Inflammatory macrophage (primary cell): ENCODE results near the gene CEP41.
A peak's percentile ranks its signal among the peaks of the same experiment; 100 is the strongest.
"Not testable (repeated sequence)": the region's sequence is repeated elsewhere in the genome, so short reads cannot be mapped to it uniquely, and the experiment has no call there.

ENCODE experiments used
- DNase-seq, 2 donors: peaks; one replicate each; pipeline ENCODE4 v3.0.0-alpha.2; 2020 to 2022

Gene CEP41

DNA sequence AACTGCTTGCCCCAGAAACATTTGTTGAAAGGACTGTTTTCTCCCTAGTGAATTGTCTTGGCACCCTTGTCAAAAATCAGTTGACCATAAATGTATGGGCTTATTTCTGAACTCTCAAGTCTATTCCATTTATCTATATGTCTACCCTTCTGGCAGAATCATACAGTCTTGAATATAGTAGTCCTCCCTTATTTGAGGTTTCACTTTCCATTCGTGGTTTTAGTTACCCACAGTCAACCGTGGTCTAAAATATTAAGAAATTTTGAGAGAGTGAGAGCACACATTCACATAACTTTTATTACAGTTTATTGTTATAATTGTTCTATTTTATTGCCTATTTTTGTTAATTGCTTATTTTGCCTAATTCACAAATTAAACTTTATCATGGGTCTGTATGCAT, 17.4 kb upstream of the CEP41 start:
- DNase-seq: peak in 1 of 2 donors; percentile 8

- no peak for DNase-seq
Measured at GRCh38 chr7:130454959-130455358, 14.1 kb upstream of the CEP41 start.

GRCh38 chr7:130452951-130453350, 12.1 kb upstream of the CEP41 start:
- no peak for DNase-seq

DNA sequence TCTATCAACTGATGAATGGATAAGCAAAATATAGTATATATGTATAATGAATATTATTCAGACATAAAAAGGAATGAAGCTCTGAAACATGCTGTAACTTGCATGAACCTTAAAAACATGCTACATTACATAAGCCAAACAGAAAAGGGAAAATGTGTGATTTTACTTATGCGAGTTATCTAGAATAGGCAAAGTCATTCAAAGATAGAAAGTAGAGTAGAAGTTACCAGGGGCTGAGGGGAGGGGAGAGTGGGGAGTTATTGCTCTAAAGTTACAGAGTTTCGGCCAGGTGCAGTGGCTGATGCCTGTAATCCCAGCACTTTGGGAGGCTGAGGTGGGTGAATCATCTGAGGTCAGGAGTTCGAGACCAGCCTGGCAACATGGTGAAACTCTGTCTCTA, 10.5 kb upstream of the CEP41 start:
- not testable (repeated sequence) for DNase-seq

GRCh38 chr7:130446259-130446658, 5.4 kb upstream of the CEP41 start:
- no peak for DNase-seq

- no peak for DNase-seq
Measured at GRCh38 chr7:130444751-130445407, 4.1 kb upstream of the CEP41 start.

DNA sequence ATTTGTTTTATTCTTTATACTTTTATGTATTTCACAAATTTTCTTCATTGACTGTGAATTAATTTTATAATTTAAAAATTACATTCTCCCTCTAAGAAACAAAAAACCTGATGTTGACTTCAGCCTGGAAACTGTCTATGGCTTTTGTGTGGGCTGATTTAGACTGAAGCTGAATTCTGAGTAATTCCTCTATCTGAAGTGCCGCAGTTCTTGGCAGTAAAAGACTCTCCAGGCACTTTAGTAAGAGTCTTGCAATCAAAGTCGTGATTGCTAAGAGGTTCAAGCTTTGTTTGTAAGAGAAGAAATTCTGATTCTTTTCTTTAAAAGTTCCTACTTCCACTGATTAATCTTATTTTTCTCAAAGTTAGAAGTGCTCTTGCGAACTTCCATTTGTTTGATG, 3.4 kb upstream of the CEP41 start:
- DNase-seq: peak in 1 of 2 donors; percentile 12

DNA sequence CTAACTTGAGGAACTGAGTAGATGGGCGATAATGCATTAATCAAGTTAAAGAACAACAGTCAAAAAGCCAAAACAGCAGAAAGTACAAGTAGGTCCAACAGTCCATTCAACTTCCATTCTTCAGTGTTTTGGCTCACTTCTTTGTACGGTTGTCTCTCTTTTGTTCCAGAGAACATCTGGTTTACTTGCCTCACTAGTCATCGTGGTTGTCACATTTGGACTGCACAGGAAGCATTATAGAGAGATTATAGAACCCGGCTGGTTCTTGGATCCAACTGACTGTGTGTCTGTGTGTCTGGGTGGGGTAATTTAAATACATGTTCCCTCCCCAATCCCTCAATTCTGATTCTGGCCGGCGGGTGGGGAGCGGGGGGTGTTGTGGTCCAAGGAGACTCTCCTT, 1.8 kb upstream of the CEP41 start:
- DNase-seq: no peak

DNA sequence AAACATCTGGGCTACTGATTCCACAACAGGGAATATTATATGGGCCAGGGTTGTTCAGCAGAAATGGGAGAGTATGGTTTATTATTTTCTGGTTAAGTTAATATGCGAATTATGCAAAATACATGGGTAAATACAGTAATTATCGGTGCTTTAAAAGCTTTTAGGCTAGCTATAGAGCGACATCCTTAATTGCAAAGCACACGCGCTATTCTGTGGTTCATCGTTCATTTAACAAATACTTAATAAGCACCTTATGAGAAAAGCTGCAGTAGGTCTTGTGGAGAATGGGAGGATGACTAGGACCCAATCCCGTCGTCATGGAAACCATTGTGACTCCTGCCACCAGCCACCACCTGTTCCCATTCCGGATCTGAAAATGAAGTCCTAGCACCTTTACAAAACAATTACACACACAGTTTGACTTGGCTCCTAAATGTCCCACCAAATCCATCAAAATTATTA, 623 bp upstream of the CEP41 start:
- DNase-seq: no peak

DNA sequence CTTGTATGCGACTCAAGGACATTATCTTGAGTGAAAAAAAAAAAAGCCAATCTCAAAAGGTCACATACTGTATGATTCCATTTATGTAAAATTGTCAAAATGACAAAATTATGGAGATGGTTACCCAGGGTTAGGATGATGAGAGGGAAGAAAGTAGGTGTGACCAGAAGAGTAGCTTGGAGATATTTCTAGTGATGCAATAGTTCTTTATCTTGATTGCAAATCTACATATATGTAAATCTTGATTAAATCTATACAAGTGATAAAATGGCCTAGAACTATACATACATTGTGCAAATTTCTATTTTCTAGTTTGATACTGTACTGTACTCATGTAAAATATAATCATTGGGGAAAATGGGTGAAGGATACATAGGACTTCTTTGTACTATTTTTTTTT, 4.6 kb downstream of the CEP41 start:
- no peak for DNase-seq

DNA sequence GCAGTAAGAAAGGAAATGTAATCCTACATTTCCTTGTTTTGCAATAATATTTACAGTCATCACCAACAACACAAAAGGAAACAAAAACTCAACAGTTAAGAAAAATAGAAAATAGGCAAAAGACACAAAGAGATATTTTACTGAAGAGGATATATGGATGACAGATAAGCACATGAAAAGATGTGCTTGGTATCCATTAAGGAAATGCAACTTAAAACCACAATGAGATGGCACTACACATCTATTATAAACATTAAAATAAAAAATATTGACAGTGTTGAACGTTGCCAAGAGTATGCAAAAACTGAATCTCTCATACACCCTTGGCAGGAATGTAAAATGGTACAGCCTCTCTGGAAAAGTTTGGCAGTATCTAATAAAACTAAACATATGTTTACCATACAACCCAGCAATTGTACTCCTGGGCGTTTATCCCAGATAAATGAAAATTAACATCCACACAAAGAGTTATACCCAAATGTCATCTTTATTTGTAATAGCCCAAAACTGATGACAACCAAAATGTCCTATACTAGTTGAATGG, 5.4 kb downstream of the CEP41 start:
- no peak for DNase-seq

- DNase-seq: no peak
Measured at GRCh38 chr7:130433301-130433700, 7.5 kb downstream of the CEP41 start.

GRCh38 chr7:130432886-130433285, 7.9 kb downstream of the CEP41 start:
- DNase-seq: no peak

- DNase-seq: peak in 1 of 2 donors; percentile 37
Measured at GRCh38 chr7:130430841-130431666, 9.8 kb downstream of the CEP41 start.

- DNase-seq: no peak
Measured at GRCh38 chr7:130430115-130430514, 10.7 kb downstream of the CEP41 start.

DNA sequence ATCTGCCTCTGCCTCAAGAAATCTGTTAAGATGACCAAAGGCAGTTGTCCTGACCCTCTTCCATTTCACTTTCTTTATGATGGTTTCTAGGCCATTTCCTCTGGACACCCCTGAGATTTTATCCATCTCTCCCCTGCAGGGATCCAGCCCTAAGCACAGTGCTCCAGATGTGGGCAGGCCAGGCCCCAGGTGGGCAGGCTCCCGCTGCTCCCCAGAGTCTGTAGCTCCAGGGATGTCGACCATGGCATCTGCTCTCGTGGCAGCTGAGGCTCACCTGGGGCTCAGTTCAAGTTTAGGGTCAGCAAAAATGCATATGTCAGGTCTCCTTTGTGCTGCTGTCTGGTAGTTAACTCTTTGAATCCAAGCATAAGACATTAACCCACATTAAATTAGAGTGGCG, 11.8 kb downstream of the CEP41 start:
- DNase-seq: no peak

DNA sequence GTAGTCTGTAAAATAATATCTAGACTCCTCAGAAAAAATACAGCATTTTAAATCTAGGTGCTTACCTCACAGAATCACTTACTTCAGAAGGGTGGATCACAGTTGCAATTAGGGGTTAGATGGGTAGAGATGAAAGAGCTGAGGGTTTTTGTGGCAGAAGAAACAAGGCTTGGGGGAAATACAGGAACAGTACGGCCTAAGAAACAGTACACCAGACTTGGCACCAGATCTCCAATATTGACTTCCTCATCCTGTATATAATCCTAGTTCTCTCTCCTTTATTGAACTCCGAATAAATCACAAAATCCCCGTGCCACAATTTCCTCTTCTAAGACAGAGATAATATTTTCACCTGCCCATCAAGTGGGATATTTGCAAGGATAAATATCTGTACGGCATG, 14.3 kb downstream of the CEP41 start:
- peak in 1 of 2 donors; percentile 9 for DNase-seq

- no peak for DNase-seq
Measured at GRCh38 chr7:130425796-130426195, 15.0 kb downstream of the CEP41 start.

DNA sequence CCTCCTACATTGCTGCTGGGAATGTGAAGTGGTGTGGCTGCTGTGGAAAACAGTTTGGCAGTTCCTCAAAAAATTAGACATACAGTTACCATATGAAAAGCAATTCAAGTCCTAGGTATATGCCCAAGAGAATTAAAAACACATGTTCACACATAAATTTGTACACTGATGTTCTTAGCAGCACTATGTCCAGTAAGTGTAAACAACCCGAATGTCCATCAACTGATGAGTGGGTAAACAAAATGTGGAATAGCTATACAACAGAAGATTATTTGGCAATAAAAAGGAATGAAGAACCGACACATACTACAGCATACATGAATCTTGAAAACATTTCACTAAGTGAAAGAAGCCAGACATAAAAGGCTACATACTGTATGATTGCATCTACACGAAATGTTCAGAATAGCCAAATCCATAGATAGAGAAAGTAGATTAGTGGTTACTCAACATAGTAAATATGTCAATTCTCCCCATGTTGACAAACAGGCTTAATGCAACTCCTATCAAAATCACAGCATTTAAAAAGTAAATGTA, 17.2 kb downstream of the CEP41 start:
- DNase-seq: no peak

GRCh38 chr7:130421684-130422083, 19.1 kb downstream of the CEP41 start:
- DNase-seq: no peak

- DNase-seq: no peak
Measured at GRCh38 chr7:130420943-130421578, 19.8 kb downstream of the CEP41 start.

- no peak for DNase-seq
Measured at GRCh38 chr7:130419658-130420057, 21.2 kb downstream of the CEP41 start.

- no peak for DNase-seq
Measured at GRCh38 chr7:130418306-130418705, 22.5 kb downstream of the CEP41 start.
